Epithelial cell of proximal tubule (primary cell): ENCODE measurements around the gene HIC1. TPM values are rescaled to one million over a fixed set of nuclear protein-coding genes. Genes with fewer than 3 reads are reported as not detected.

Source experiments
- DNase-seq: peaks from one replicate; pipeline ENCODE4 v3.0.0-alpha.2; 2011; ENCODE audit warnings: low read depth
- H3K4me3 ChIP-seq: 2 replicates; pipeline ENCODE4 v1.5.1; 2011; ENCODE audit warnings: low read depth, mild to moderate bottlenecking, low read length
- CTCF ChIP-seq: conservative IDR thresholded peaks from 2 replicates; pipeline ENCODE4 v1.5.1; 2012; ENCODE audit warnings: low read depth, mild to moderate bottlenecking, low read length
- total RNA-seq: library from RNA; depleted of rRNA; stranded (reverse); fragments of >200 nt; gene quantifications from 2 replicates; pipeline ENCODE4 v1.2.3, GENCODE V29; 2015

HIC1 gene
- total RNA-seq, 1 donor from 2014 or later: 2.7 TPM

GRCh38 chr17:2082003-2082781, 27.3 kb downstream of the HIC1 start:
- no peak for TF ChIP-seq CTCF
- no peak for DNase-seq
- no peak overlapping the region for H3K4me3 ChIP-seq

- DNase-seq: no peak
- TF ChIP-seq CTCF: no peak
- H3K4me3 ChIP-seq: no peak overlapping the region
Observed at GRCh38 chr17:2083613-2084035, 28.7 kb downstream of the HIC1 start.

- DNase-seq: no peak
- TF ChIP-seq CTCF: no peak
- H3K4me3 ChIP-seq: no peak overlapping the region
Observed at GRCh38 chr17:2084036-2084765, 29.3 kb downstream of the HIC1 start.

GRCh38 chr17:2084766-2085647, 30.1 kb downstream of the HIC1 start:
- no peak for DNase-seq
- H3K4me3 ChIP-seq: no peak overlapping the region

GRCh38 chr17:2085648-2085949, 30.7 kb downstream of the HIC1 start:
- no peak for DNase-seq
- TF ChIP-seq CTCF: no peak
- H3K4me3 ChIP-seq: no peak overlapping the region

More at GRCh38 chr17:2084766-2085647, 30.1 kb downstream of the HIC1 start:
- TF ChIP-seq CTCF: no peak

- TF ChIP-seq CTCF: no peak
- no peak overlapping the region for H3K4me3 ChIP-seq
- no peak for DNase-seq
Observed at GRCh38 chr17:2086306-2086705, 31.4 kb downstream of the HIC1 start.
